GM19328 (cell line): ENCODE data around the gene PID1.
"Not testable (repeated sequence)": the region's sequence is repeated elsewhere in the genome, so short reads cannot be mapped to it uniquely, and the experiment has no call there.

Experiments
- ATAC-seq: cut with Tn5 transposase; IDR thresholded peaks from one replicate; pipeline ENCODE4 v1.9.1; 2021; ENCODE audit warnings: mild to moderate bottlenecking, moderate library complexity; ENCODE audit not compliant: unreplicated experiment

Gene PID1

DNA sequence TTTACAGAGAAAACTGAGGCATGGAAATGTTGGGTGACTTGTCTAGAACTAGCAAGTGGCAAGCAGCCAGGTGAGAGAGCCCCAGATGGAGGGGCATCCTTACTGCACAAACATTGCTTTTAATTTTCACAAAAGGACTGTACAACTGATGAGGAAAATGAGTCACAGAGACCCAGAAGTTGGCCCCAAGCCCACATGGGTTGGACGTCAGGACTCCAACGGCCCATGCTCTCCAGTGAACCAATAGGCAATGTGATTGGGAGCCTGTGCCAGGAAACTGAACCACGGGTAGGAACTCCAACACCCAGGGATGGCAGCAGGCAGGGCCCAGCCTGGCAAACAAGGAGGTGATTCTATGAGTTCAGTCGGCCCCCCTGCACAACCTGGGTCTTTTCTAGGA lies 50.8 kb downstream of the PID1 start:
- ATAC-seq, result no peak

DNA sequence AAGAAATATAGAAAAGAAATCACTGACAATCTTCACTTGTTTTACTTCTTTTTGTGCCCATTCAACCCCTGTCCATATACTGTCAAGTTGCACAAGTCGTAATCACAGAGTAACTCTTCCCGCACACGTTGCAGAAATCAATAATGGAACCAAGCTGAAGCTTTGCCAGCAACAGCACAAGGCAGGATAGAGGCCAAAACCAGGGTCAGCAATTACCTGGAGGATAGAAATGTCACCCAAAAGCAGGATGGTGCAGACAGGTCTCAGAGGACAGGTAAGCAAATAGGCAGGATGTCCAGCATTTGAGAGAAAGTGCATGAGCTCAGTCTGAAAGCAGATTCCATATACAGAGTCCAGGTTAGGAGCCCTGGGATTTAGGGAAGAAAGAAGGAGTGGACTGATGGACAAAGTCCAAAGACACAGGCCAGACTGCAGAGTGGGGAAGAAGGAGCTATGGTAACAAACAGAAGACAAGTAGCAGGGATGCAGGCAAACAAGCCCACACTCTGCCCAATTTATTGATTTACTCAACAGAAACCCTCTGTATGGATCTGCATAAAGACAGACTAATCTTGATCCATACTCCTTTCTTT lies 52.7 kb downstream of the PID1 start:
- ATAC-seq, result no peak

DNA sequence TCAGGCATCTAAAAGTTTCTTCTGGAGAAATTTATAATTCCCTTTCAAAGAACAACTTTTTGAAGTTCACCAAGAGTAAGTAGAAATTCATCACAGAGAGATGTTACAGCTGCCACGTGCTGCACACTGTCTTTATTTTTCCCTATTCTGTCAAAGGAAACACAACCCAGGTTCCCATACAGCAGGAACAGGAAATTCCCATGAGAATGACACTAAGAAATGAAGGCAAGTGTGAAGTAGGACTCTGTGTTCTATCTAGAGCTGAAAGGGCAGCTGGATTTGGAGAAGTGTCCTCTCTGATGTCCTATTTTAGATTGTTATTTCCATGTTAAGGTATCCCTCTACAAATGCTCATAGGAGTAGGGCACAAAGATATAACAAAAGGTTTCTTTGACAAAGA lies 58.8 kb downstream of the PID1 start:
- ATAC-seq, result no peak

- no peak for ATAC-seq
Measured at GRCh38 chr2:229210641-229211040, 60.4 kb downstream of the PID1 start.

GRCh38 chr2:229206548-229206947 lies 64.5 kb downstream of the PID1 start:
- no peak for ATAC-seq

DNA sequence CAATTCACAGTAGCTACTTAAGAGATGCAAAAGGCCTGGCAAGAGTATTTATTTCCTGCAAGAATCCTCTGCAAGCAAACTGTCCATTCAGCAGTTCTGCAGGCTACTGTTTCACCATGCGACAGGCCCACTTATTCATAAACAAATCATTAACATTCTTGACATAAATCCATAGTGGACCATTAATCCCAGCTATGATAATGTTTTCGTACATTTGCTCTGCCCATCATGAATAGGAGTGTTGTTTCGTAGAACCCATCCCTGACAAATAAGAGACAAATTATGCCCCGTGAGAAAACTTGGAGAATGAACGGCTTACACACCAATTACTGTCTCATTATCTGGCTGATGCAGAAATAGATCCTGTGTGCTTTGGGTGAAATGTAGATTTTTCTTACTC lies 65.4 kb downstream of the PID1 start:
- no peak for ATAC-seq

DNA sequence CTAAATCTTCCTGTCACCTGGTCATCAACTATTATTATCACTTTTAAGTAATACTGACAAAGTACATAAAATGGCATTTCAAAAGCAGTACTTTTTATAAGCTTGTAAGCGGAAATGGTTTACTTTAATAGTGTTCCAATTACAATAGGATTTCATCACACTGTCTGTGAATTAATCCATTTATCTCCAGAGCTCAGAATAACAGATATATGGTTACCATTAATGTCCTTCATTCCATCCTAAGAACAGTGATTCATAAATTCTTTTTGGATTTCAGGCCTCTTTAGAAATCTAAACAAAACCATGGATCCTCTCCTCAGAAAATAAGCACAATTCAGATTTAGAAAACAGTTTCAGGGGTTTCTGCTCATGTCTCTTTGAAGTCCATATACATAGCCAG lies 68.4 kb downstream of the PID1 start:
- ATAC-seq, result no peak

- ATAC-seq, result no peak
Measured at GRCh38 chr2:229201521-229201920, 69.6 kb downstream of the PID1 start.

- ATAC-seq, result no peak
Measured at GRCh38 chr2:229199267-229199666, 71.8 kb downstream of the PID1 start.

- ATAC-seq, result no peak
Measured at GRCh38 chr2:229196448-229196847, 74.6 kb downstream of the PID1 start.

- no peak for ATAC-seq
Measured at GRCh38 chr2:229195346-229195947, 75.6 kb downstream of the PID1 start.

DNA sequence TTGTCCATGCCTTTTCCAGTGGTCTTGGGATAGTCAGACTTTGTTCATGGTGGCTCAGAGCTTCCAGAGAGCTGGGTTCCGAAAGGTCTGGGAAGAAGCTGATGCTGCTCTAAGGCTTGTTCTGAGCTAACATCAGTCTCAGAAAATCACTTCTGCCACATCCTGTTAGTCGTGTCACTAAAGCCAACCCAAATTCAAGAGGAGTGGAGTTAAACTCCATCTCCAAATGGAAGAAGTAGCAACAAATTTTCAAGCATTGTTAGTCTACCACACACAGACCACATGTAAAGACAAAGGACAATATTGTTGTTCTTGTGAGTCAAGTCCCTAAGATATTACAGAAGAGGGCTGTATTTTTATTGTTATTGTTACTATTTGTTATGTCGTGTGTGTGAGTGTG lies 77.8 kb downstream of the PID1 start:
- ATAC-seq, result no peak

- ATAC-seq, result no peak
Measured at GRCh38 chr2:229191413-229191812, 79.7 kb downstream of the PID1 start.

DNA sequence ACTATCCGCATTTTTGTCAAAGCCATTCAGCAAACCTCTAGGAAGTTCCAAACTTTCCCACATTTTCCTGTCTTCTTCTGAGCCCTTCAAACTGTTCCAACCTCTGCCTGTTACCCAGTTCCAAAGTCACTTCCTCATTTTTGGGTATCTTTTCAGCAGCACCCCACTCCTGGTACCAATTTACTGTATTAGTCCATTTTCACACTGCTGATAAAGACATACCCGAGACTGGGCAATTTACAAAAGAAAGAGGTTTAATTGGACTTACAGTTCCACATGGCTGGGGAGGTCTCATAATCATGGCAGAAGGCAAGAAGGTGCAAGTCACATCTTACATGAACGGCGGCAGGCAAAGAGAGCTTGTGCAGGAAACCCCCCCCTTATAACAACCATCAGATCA lies 84.0 kb downstream of the PID1 start:
- not testable (repeated sequence) for ATAC-seq

DNA sequence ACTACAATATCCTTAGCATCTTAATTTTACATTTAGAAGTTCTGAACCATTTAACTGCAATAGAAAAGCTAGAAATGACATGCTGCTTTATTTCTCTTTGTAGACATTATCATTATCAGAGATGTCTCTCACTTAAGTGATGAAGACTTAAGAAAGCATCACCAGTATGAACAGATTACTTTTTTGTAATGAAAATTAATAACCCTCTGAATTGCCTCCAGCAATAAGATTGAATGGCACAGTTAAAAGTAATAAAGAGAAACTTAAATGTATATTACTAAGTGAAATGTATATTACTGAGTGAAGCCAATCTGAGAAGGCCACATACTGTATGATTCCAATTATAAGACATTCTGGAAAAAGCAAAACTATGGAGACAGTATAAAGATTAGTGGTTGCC lies 89.4 kb downstream of the PID1 start:
- ATAC-seq, result no peak

DNA sequence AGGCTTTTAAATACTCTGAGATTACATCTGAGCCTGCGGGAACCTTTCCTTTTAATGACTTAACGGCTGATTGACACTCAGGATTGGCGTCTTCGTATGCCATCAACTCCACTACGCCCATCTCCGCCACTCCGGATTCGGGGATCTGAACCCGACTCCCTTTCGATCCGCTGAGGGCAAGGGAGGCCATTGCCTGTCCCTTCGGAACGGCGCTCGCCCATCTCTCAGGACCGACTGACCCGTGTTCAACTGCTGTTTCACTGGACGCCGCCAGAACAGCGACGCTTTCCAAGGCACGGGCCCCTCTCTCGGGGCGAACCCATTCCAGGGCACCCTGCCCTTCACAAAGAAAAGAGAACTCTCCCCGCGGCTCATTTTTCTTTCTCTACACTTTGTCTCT lies 90.4 kb downstream of the PID1 start:
- no peak for ATAC-seq

DNA sequence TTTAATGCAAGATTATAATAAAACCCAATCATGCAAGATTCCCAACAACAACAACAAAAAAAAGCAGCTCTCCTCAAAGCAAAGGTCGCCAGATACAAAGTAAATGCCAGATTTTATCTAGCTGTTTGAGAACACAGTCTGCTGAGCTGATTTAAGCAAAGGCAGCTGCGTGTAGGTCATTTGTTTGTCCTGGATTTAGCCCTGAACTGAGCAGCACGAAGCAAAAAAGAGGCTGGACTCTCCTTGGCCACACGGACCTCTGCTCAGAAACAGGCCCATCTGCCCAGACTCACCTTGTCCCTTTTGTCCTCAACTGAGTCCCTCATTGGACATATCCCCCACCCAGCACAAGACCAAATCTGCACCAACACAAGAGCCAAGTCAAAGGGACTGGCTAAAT lies 91.5 kb downstream of the PID1 start:
- no peak for ATAC-seq

DNA sequence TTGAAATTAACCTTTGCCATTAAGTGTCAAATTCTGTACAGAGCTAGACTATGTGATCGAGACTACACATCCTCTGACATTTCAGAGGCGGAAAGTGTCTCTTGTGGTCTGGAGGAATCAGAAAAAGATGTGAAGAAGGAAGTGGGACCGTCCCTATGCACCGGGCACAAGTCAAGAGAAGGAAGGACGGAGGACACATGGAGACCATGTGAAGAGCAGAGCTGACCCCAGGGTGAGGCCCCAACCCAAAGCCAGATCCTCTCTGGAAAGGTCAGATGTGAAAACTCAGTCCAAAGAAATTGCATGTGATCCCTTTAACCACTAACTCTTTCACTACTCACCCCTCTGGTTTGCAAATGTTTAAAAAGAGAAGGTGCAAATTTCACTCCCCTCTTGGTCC lies 92.4 kb downstream of the PID1 start:
- no peak for ATAC-seq

- ATAC-seq, result no peak
Measured at GRCh38 chr2:229178117-229178516, 93.0 kb downstream of the PID1 start.

DNA sequence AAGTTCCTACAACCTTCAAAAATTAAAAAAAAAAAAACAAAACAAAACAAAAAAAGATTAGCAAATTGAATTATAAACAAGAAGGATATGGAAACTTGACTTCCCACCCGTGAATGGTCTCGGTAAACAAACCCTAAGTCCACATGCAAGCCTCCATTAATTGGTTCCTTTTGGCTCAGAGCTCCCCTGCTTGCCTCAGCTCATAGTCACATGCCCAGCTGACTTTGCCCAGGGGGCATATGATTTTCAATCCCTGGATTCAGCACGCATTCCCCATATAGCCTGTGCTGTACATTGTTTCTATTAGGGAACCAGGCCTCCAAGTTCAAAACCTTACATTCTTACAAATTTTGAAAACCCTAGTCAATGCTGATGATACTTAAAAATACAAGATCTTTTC lies 95.0 kb downstream of the PID1 start:
- ATAC-seq, result no peak

GRCh38 chr2:229175497-229175863 lies 95.6 kb downstream of the PID1 start:
- ATAC-seq, result no peak

DNA sequence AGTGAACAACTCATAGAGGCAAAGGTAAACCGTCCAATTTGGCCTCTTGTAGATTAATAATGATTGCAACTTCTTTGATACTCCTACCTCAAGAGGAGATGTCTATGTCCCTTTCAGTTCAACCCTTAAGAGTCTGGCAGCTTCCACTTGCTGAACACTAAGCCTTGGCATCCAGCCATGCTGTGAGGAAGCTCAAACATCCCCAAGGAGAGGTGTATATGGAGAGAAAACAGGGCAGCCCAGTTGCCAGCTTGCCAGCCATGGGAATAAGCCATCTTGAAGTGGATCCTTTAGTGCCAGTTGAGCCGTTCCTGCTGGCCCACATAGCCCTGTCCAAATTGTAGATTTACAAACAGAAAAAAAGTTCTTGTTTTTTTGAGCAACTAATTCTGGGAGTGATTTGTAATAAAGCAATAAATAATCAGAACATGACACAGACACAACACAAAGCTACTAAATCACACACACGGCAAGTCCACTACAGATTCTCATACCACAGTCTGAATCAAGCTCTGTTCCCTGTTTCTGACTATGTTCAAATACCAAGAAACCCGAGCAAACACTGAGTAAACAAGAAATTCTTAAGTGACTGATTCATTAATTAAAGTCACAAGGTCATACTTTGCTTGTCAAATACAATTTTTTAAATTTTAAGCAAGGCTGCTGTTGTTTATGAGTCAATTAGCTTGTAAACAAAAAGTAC lies 96.1 kb downstream of the PID1 start:
- no peak for ATAC-seq
